SK-N-SH (cell line): Measurements from ENCODE around the gene ETS2.

Experiments used
- CTCF ChIP-seq: fragments of 200-600 bp; sonication (generic); IDR thresholded peaks from 2 replicates; pipeline ENCODE4 v1.6.1; 2017; ENCODE audit warnings: antibody characterized with exemption, mild to moderate bottlenecking, moderate library complexity
- EP300 ChIP-seq, 2 experiments: IDR thresholded peaks; 2 replicates each; pipeline versions ENCODE4 v1.4.0 to v1.6.1; 2012; ENCODE audit warnings: borderline replicate concordance in 1 of 2, low read depth in 1 of 2, low read length in 1 of 2
- FOXJ3 ChIP-seq: sonication (generic); formaldehyde crosslinking; IDR thresholded peaks from 2 replicates; pipeline ENCODE4 v1.5.1; 2020; ENCODE audit warnings: mild to moderate bottlenecking, missing genetic modification reagents
- FOXM1 ChIP-seq: IDR thresholded peaks from 2 replicates; pipeline ENCODE4 v1.4.0; 2012; ENCODE audit warnings: low read depth, mild to moderate bottlenecking
- GABPA ChIP-seq: IDR thresholded peaks from 2 replicates; pipeline ENCODE4 v1.4.0; 2012; ENCODE audit warnings: low read depth, mild to moderate bottlenecking
- REST ChIP-seq: IDR thresholded peaks from 2 replicates; pipeline ENCODE4 v1.6.1; 2012; ENCODE audit warnings: mild to moderate bottlenecking, low read depth, low read length, moderate library complexity

DNA sequence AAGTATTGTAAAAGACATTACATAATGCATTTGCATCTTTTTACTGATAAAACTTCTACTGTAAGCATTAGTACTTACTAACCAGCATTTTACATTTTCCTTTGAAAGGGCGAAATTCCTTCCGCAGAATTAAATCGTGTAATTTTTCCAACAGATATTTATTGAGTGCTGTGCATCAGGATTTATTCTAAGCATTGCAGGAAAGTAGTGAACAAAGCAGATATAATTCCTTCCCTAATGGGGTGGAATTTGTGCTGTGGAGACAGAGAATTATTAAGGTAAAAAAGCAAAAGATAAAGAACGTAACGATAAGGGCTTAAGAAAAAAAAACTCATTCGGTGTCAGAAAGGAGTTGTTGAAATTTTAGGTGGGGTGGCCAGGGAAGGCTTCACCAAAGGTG, 7.6 kb upstream of the ETS2 start:
- no peak for TF ChIP-seq REST
- no peak for TF ChIP-seq FOXJ3 (CRISPR knock-in tag)
- no peak for TF ChIP-seq CTCF
- no peak for TF ChIP-seq GABPA
- no peak for TF ChIP-seq EP300 (IDR thresholded peaks at IDR 0.05; ENCODE audit: borderline replicate concordance in 1 of 2, low read depth in 1 of 2, low read length in 1 of 2)
- TF ChIP-seq FOXM1 = no peak
